ENCODE results near the gene TBC1D22B.

TBC1D22B gene

GRCh38 chr6:37257634-37258404, at the start of gene TBC1D22B, which contains the start of gene TMEM217:
Gene TBC1D22B (plus strand): TSS chr6:37257772. CDS start chr6:37257918, 146 bp downstream.
Gene TMEM217 (minus strand): TSS chr6:37258144. CDS start chr6:37219030, 39,114 bp downstream.
- no peaks in the 10 kb centered on the region for H3K27me3 ChIP-seq
- no peaks in the 10 kb centered on the region for H3K9me3 ChIP-seq
- TF ChIP-seq, protein P1, sequence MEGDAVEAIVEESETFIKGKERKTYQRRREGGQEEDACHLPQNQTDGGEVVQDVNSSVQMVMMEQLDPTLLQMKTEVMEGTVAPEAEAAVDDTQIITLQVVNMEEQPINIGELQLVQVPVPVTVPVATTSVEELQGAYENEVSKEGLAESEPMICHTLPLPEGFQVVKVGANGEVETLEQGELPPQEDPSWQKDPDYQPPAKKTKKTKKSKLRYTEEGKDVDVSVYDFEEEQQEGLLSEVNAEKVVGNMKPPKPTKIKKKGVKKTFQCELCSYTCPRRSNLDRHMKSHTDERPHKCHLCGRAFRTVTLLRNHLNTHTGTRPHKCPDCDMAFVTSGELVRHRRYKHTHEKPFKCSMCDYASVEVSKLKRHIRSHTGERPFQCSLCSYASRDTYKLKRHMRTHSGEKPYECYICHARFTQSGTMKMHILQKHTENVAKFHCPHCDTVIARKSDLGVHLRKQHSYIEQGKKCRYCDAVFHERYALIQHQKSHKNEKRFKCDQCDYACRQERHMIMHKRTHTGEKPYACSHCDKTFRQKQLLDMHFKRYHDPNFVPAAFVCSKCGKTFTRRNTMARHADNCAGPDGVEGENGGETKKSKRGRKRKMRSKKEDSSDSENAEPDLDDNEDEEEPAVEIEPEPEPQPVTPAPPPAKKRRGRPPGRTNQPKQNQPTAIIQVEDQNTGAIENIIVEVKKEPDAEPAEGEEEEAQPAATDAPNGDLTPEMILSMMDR (IDR thresholded peaks at IDR 0.05) = no peak
- peak within 1 kb of the TSS; percentile 86 for H3K27ac ChIP-seq
- H3K4me3 ChIP-seq (ENCODE audit: low read depth in 1 of 2, low read length in 1 of 2) = peak within 1 kb of the TSS; percentile 93 to 96
- no peaks in the 10 kb centered on the region for H3K36me3 ChIP-seq
- H3K4me1 ChIP-seq (ENCODE audit: control insufficient read depth in 1 of 2, insufficient read depth in 1 of 2, low read depth in 1 of 2, low read length in 1 of 2) = peaks cover 43 to 44% of the 10 kb centered on the region in 2 experiments

GRCh38 chr6:37207903-37208456, 49.6 kb upstream of the TBC1D22B start:
- TF ChIP-seq, protein P1 (IDR thresholded peaks at IDR 0.05) = peak; percentile 94
- no peak overlapping the region for H3K27ac ChIP-seq
- no peaks in the 10 kb centered on the region for H3K9me3 ChIP-seq
- peaks cover 24 to 33% of the 10 kb centered on the region in 2 experiments for H3K4me1 ChIP-seq (ENCODE audit: control insufficient read depth in 1 of 2, insufficient read depth in 1 of 2, low read depth in 1 of 2, low read length in 1 of 2)
- H3K36me3 ChIP-seq = no peaks in the 10 kb centered on the region
- H3K4me3 ChIP-seq (ENCODE audit: low read depth in 1 of 2, low read length in 1 of 2) = peak overlapping the region in 1 of 2 experiments; percentile 15
- no peaks in the 10 kb centered on the region for H3K27me3 ChIP-seq

DNA sequence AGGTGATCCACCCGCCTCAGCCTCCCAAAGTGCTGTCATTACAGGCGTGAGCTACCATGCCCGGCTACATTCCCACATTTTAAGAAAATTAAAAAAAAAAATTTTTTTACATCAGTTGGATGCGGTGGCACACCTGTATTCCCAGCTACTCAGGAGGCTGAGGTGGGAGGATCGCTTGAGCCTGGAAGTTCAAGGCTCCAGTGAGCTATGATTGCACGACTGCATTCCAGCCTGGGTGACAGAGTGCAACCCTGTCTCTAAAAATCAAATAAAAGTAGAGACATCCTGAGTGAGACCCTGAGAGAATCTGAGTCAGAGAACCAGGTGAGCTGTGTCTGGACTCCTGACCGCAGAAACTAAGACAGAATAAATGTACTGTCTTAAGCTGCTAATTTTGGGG, 48.8 kb upstream of the TBC1D22B start:
- no peak overlapping the region for H3K4me3 ChIP-seq (ENCODE audit: low read depth in 1 of 2, low read length in 1 of 2)
- H3K27me3 ChIP-seq = no peaks in the 10 kb centered on the region
- H3K4me1 ChIP-seq (ENCODE audit: control insufficient read depth in 1 of 2, insufficient read depth in 1 of 2, low read depth in 1 of 2, low read length in 1 of 2) = peaks cover 28 to 37% of the 10 kb centered on the region in 2 experiments
- H3K27ac ChIP-seq = no peak overlapping the region
- no peaks in the 10 kb centered on the region for H3K36me3 ChIP-seq
- H3K9me3 ChIP-seq = no peaks in the 10 kb centered on the region
- TF ChIP-seq, protein P1 (IDR thresholded peaks at IDR 0.05) = no peak

DNA sequence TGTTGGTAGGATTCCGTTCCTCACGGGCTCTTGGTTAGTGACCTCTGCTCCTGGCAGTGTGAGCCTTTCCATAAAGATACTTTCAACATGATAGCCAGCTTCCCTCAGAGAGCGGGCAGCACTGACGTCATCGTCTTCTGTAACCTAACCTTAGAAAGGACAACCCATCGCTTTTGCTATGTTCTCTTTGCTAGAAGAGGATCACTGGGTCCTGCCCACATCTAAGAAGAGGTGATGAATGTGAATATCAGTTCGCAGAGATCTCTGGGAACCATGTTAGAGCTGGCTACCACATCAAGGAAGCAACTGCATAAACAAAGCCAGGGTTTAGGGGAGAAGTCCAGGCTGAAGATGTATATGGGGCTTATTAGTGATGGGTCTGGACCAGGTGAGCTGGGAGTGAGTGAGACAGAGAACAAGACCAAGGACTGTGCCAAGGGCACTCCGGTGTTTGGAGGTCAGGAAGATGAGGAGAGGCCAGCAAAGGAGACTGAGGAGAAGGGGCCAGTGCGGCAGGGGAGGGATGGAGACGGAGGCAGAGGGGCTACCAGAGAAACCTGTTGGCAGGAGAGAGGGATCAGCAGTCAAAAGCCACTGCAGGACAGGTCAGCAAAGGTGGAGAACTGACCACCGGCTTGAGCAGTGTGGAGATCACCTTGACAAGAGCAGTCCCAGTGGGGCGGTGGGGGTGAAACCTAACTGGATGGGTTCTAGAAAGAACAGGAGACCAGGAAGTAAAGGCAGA, 47.9 kb upstream of the TBC1D22B start:
- TF ChIP-seq, protein P1 (IDR thresholded peaks at IDR 0.05) = no peak
- H3K27ac ChIP-seq = no peak overlapping the region
- no peaks in the 10 kb centered on the region for H3K36me3 ChIP-seq
- no peaks in the 10 kb centered on the region for H3K27me3 ChIP-seq
- H3K4me3 ChIP-seq (ENCODE audit: low read depth in 1 of 2, low read length in 1 of 2) = no peak overlapping the region
- H3K9me3 ChIP-seq = no peaks in the 10 kb centered on the region
- peaks cover 34 to 43% of the 10 kb centered on the region in 2 experiments for H3K4me1 ChIP-seq (ENCODE audit: control insufficient read depth in 1 of 2, insufficient read depth in 1 of 2, low read depth in 1 of 2, low read length in 1 of 2)

DNA sequence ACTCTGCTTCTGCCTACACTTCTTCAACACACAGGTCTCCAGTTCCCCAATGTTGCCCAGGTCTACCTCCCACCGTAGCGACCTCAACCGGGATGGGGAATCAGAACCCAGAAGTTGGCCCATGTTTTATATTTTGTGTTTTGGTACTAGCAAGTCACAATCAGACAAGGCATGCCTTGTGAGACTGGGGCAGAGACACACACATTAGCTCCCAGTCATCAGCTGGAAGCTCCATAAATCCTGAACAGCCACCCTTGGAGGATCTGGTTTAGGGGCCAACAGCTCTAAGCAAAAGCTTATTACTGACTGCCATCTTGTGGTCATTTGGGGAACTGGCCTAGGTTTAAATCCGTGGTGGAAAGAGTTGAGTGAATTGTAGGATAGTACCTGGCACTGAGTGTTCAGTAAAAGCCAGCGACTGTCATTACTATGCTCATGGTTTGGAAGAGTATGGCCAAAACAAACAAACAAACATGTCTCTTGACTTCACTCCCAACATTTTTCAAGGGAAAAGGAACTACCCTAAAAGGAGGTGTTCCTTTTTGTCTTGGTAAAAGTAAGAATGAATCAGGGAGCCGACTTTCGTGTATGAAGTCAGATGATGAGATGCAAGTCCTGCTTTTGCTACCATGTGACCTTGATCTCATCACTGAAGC, 47.1 kb upstream of the TBC1D22B start:
- H3K27ac ChIP-seq = no peak overlapping the region

More for the DNA sequence above, 47.1 kb upstream of the TBC1D22B start:
- Histone ChIP-seq H3K36me3 (no peaks in the 10 kb centered on the region), H3K4me3 (ENCODE audit: low read depth in 1 of 2, low read length in 1 of 2) (no peak overlapping the region), H3K4me1 (ENCODE audit: control insufficient read depth in 1 of 2, insufficient read depth in 1 of 2, low read depth in 1 of 2, low read length in 1 of 2) (peaks cover 36 to 43% of the 10 kb centered on the region in 2 experiments), H3K27me3 (no peaks in the 10 kb centered on the region), H3K9me3 (no peaks in the 10 kb centered on the region)
- TF ChIP-seq, protein P1 (IDR thresholded peaks at IDR 0.05) = peak; percentile 94

All from neutrophil (primary cell).